GM12878 (cell line): ENCODE data around the gene CCDC39.

Experiments
- CEBPB ChIP-seq, 2 experiments: fragments of 150-350 bp in 1 of 2; IDR thresholded peaks; 2 replicates each; pipeline ENCODE4 v1.6.1; 2012 to 2014; ENCODE audit warnings: low read depth in 2 of 2, low read length in 2 of 2, borderline replicate concordance in 1 of 2, inconsistent platforms in 1 of 2
- CHD2 ChIP-seq: IDR thresholded peaks from 2 replicates; pipeline ENCODE4 v1.6.1; 2011; ENCODE audit warnings: low read depth, low read length, improper control_type of control experiment, borderline replicate concordance
- CTCF ChIP-seq, 3 experiments: IDR thresholded peaks in 2 of 3; conservative IDR thresholded peaks in 1 of 3; 2 replicates each; pipeline ENCODE4 v1.5.1; 2011; ENCODE audit warnings: low read depth in 3 of 3, low read length in 3 of 3, mild to moderate bottlenecking in 3 of 3, control low read depth in 2 of 3, moderate library complexity in 2 of 3, inconsistent platforms in 1 of 3, mixed read lengths in 1 of 3; ENCODE audit not compliant: control insufficient read depth in 2 of 3, insufficient read depth in 1 of 3; ENCODE audit errors: extremely low read depth in 1 of 3
- EP300 ChIP-seq, 2 experiments: fragments of 150-350 bp in 1 of 2; IDR thresholded peaks; 2 replicates each; pipeline ENCODE4 v1.6.1; 2011 to 2012; ENCODE audit warnings: low read depth in 2 of 2, low read length in 2 of 2, borderline replicate concordance in 1 of 2, improper control_type of control experiment in 1 of 2, inconsistent platforms in 1 of 2; ENCODE audit not compliant: control insufficient read depth in 1 of 2
- EZH2 ChIP-seq: IDR thresholded peaks from 2 replicates; pipeline ENCODE4 v1.6.1; 2012; ENCODE audit warnings: low read depth, mild to moderate bottlenecking, control low read depth, inconsistent platforms, low read length, borderline replicate concordance; ENCODE audit not compliant: control insufficient read depth
- NFIC ChIP-seq: IDR thresholded peaks from 2 replicates; pipeline ENCODE4 v1.6.1; 2012; ENCODE audit warnings: low read depth, mild to moderate bottlenecking, inconsistent platforms, low read length, moderate library complexity
- NKRF ChIP-seq: fragments of 450-650 bp; conservative IDR thresholded peaks from 2 replicates; pipeline ENCODE4 v1.6.1; 2017; ENCODE audit warnings: mild to moderate bottlenecking, moderate library complexity
- POLR2A ChIP-seq: IDR thresholded peaks from 2 replicates; pipeline ENCODE4 v1.6.1; 2011; ENCODE audit warnings: low read depth, mild to moderate bottlenecking, low read length
- TAF1 ChIP-seq: IDR thresholded peaks from 2 replicates; pipeline ENCODE4 v1.6.1; 2011; ENCODE audit warnings: mild to moderate bottlenecking, low read depth, low read length, borderline replicate concordance
- YBX1 ChIP-seq: fragments of 450-650 bp; IDR thresholded peaks from 2 replicates; pipeline ENCODE4 v1.6.1; 2016; ENCODE audit warnings: antibody characterized with exemption
- YY1 ChIP-seq: IDR thresholded peaks from 2 replicates; pipeline ENCODE4 v1.6.1; 2011; ENCODE audit warnings: low read depth, mild to moderate bottlenecking, low read length
- ZBED1 ChIP-seq: IDR thresholded peaks from 2 replicates; pipeline ENCODE4 v1.6.1; 2016; ENCODE audit warnings: borderline replicate concordance
- ZBTB33 ChIP-seq: fragments of 450-650 bp; IDR thresholded peaks from 2 replicates; pipeline ENCODE4 v1.6.1; 2017; ENCODE audit warnings: mild to moderate bottlenecking
- ZNF274 ChIP-seq: IDR thresholded peaks from one replicate; pipeline ENCODE4 v1.8.0; 2011; ENCODE audit not compliant: insufficient read length, insufficient read depth

GRCh38 chr3:180575571-180575970, 103.7 kb downstream of the CCDC39 start:
- TF ChIP-seq NFIC (no peak), POLR2A (no peak), ZNF274 (no peak), NKRF (no peak), CTCF (IDR thresholded peaks at IDR 0.05 in 2 of 3, conservative IDR thresholded peaks at IDR 0.05 in 1 of 3; ENCODE audit: control insufficient read depth in 2 of 3, extremely low read depth in 1 of 3, insufficient read depth in 1 of 3, low read depth in 3 of 3, low read length in 3 of 3) (no peak), YY1 (no peak), CHD2 (no peak), ZBED1 (no peak), EZH2 (no peak), TAF1 (no peak), EP300 (IDR thresholded peaks at IDR 0.05; ENCODE audit: borderline replicate concordance in 1 of 2, control insufficient read depth in 1 of 2, low read depth in 2 of 2, low read length in 2 of 2) (no peak), ZBTB33 (no peak), CEBPB (IDR thresholded peaks at IDR 0.05; ENCODE audit: borderline replicate concordance in 1 of 2, low read depth in 2 of 2, low read length in 2 of 2) (no peak), YBX1 (no peak)
